ENCODE results near the gene STPG1.

The STPG1 gene

DNA sequence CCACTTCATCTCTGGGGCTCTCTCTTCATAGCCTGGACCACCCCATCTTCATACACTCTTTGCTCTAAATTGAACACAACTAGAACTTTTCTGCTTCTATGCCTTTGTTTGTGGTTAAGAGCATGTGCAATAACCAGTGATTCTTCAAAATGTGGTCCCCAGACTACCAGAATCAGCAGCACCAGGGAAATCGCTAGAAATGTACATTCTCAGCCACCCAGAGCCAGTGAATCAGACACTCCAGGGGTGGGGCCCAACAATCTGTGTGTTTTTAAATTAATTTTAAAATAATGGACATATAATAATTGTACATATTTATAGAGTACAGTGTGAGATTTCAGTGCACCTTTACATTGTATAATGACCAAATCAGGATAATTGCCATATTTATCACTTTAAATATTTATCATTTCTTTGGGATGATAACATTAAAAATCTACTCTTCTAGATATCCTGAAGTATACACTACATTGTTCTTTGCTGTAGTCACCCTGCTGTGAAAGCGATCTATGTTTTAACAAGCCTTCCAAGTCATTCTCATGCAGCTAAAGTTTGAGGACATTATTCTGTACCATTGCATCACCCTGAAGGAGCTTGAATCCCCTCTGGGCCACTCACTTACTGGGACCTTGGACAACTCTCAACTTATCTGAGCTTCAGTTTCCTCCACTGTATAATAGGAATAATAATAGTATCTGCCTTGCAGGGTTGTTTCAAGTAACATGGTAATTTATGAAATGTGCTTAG lies 83.6 kb downstream of the STPG1 start:
- no peak for DNase-seq (ENCODE audit: low read depth, low spot score)
- Histone ChIP-seq H3K27me3 (ENCODE audit: insufficient read depth, insufficient read length) (peaks cover 58% of the 10 kb centered on the region), H3K9me3 (ENCODE audit: insufficient read depth, low read length) (no peaks in the 10 kb centered on the region), H3K4me3 (ENCODE audit: insufficient read length, low read depth) (no peak overlapping the region), H3K36me3 (ENCODE audit: insufficient read depth, insufficient read length, low read length) (peaks cover 46% of the 10 kb centered on the region), H3K4me1 (ENCODE audit: insufficient read depth, insufficient read length) (peaks cover 5% of the 10 kb centered on the region), H3K9ac (ENCODE audit: insufficient read length, low read depth) (no peak overlapping the region)
- TF ChIP-seq YY1 (IDR thresholded peaks at IDR 0.05; ENCODE audit: insufficient read depth, insufficient read length) = no peak
- no peak for TF ChIP-seq SUZ12 (IDR thresholded peaks at IDR 0.05; ENCODE audit: extremely low read depth, insufficient read depth, insufficient read length)
- no peak for TF ChIP-seq ZNF274 (IDR thresholded peaks at IDR 0.05; ENCODE audit: low read depth, low read length)

DNA sequence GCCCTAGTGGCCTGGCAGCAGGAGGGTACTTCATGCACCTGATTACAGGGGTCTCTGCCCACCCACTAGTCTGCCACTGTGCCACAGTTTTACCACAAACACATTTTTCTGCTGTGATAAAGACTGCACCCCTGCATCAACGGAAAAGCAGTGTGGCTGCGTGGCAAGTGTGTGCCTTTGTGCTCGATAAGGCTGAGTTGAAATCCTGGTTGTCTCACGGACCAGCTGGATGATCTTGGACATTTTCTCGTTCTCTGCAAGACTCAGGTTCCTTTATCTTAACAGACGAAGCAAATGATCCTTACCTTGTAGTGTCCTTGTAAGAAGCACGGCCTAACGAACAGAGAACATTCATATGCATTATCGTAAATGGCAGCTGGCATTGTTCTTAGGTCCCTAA lies 84.3 kb downstream of the STPG1 start:
- H3K9me3 ChIP-seq (ENCODE audit: insufficient read depth, low read length) = no peaks in the 10 kb centered on the region
- DNase-seq (ENCODE audit: low read depth, low spot score) = no peak
- H3K9ac ChIP-seq (ENCODE audit: insufficient read length, low read depth) = no peak overlapping the region
- no peak for TF ChIP-seq YY1 (IDR thresholded peaks at IDR 0.05; ENCODE audit: insufficient read depth, insufficient read length)
- TF ChIP-seq SUZ12 (IDR thresholded peaks at IDR 0.05; ENCODE audit: extremely low read depth, insufficient read depth, insufficient read length) = no peak
- TF ChIP-seq ZNF274 (IDR thresholded peaks at IDR 0.05; ENCODE audit: low read depth, low read length) = no peak
- peaks cover 64% of the 10 kb centered on the region for H3K27me3 ChIP-seq (ENCODE audit: insufficient read depth, insufficient read length)
- no peak overlapping the region for H3K4me3 ChIP-seq (ENCODE audit: insufficient read length, low read depth)
- peaks cover 5% of the 10 kb centered on the region for H3K4me1 ChIP-seq (ENCODE audit: insufficient read depth, insufficient read length)
- H3K36me3 ChIP-seq (ENCODE audit: insufficient read depth, insufficient read length, low read length) = peaks cover 47% of the 10 kb centered on the region

DNA sequence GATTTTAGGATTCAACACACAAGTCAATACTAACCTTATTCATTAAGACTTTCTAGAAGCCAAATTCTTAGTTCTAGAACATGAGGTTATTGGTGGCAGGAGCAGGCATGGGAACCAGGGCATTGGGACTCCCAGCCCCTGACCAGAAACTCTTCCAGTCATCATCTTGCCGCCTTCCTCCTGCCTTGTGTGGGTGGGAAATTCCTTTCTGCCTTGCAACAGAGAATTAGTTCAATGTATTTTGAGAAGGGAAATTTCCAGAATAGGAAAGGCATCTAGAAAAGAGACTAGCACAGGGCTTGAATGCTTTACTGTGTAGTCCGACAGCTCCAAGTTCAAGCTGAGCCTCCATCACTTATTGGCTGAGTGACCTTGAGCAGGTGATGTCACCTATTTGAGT lies 85.7 kb downstream of the STPG1 start:
- Histone ChIP-seq H3K36me3 (ENCODE audit: insufficient read depth, insufficient read length, low read length) (peaks cover 42% of the 10 kb centered on the region), H3K27me3 (ENCODE audit: insufficient read depth, insufficient read length) (peaks cover 73% of the 10 kb centered on the region), H3K4me1 (ENCODE audit: insufficient read depth, insufficient read length) (peaks cover 7% of the 10 kb centered on the region), H3K9me3 (ENCODE audit: insufficient read depth, low read length) (no peaks in the 10 kb centered on the region), H3K9ac (ENCODE audit: insufficient read length, low read depth) (no peak overlapping the region), H3K4me3 (ENCODE audit: insufficient read length, low read depth) (no peak overlapping the region)
- TF ChIP-seq YY1 (IDR thresholded peaks at IDR 0.05; ENCODE audit: insufficient read depth, insufficient read length) (no peak), SUZ12 (IDR thresholded peaks at IDR 0.05; ENCODE audit: extremely low read depth, insufficient read depth, insufficient read length) (no peak), ZNF274 (IDR thresholded peaks at IDR 0.05; ENCODE audit: low read depth, low read length) (no peak)
- DNase-seq (ENCODE audit: low read depth, low spot score) = no peak

DNA sequence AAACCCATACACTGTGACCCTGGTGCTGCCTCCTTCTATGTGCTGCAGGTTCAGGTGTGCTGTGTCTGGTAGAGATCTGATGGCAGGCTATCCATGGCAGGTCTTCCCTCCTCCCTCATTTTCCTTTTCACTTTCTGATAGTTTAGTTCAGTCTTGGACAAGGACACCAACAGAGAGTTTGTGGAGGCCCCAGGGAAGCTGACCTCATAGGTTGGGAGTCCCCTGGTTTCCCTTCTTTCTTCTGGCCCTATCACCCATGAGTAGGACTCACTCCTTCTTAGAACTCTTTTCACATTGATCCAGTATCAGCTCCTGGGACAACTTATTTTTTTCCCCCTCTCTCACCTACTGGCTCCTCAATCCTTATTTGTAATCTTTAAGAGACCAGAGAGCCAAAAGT lies 86.1 kb downstream of the STPG1 start:
- H3K27me3 ChIP-seq (ENCODE audit: insufficient read depth, insufficient read length) = peaks cover 69% of the 10 kb centered on the region
- TF ChIP-seq ZNF274 (IDR thresholded peaks at IDR 0.05; ENCODE audit: low read depth, low read length) = no peak
- TF ChIP-seq YY1 (IDR thresholded peaks at IDR 0.05; ENCODE audit: insufficient read depth, insufficient read length) = no peak
- no peak for TF ChIP-seq SUZ12 (IDR thresholded peaks at IDR 0.05; ENCODE audit: extremely low read depth, insufficient read depth, insufficient read length)
- no peak overlapping the region for H3K9ac ChIP-seq (ENCODE audit: insufficient read length, low read depth)
- no peak for DNase-seq (ENCODE audit: low read depth, low spot score)
- peaks cover 10% of the 10 kb centered on the region for H3K4me1 ChIP-seq (ENCODE audit: insufficient read depth, insufficient read length)
- no peaks in the 10 kb centered on the region for H3K9me3 ChIP-seq (ENCODE audit: insufficient read depth, low read length)
- H3K36me3 ChIP-seq (ENCODE audit: insufficient read depth, insufficient read length, low read length) = peaks cover 38% of the 10 kb centered on the region
- H3K4me3 ChIP-seq (ENCODE audit: insufficient read length, low read depth) = no peak overlapping the region

DNA sequence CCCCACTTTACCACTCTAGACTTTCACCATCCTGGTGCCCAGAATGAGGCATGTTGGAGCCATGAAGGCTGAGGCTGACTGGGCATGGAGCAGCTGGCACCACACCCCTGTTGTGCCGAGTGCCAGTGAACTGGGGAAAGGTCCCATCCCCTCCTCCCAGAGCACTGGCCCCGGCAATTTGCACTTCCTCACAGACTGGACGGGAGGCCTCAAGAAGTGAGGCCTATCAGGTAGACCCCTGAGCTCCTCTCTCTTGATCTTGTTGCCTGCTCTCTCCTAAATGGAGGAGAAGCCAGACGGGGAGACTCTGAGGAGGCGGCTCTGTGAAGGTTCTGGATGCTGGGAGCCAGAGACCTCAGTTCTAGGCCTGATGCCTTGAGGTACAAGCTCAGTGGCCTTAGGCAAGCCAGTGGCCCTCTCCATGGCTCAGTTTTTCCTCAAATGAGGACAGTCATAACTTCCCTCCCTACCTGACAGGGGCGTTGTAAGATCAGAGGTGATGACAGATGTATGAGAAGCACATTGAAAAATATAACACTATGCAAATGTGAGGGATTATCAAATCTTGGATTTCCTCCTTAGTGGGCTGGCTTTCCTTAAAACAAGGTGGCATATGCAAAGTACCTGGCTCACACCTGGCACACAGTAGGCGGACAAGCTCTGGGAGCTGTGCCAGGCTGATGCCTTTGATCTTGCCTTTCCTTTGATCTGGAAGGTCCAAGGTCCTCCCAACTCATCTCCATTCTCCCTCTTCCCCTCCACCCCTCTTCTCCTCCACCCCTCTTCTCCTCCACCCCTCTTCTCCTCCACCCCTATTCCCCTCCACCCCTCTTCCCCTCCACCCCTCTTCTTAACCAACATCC lies 87.8 kb downstream of the STPG1 start:
- no peak for DNase-seq (ENCODE audit: low read depth, low spot score)
- peaks cover 54% of the 10 kb centered on the region for H3K27me3 ChIP-seq (ENCODE audit: insufficient read depth, insufficient read length)
- H3K4me3 ChIP-seq (ENCODE audit: insufficient read length, low read depth) = no peak overlapping the region
- no peak overlapping the region for H3K9ac ChIP-seq (ENCODE audit: insufficient read length, low read depth)
- no peaks in the 10 kb centered on the region for H3K9me3 ChIP-seq (ENCODE audit: insufficient read depth, low read length)
- peaks cover 10% of the 10 kb centered on the region for H3K4me1 ChIP-seq (ENCODE audit: insufficient read depth, insufficient read length)
- peaks cover 22% of the 10 kb centered on the region for H3K36me3 ChIP-seq (ENCODE audit: insufficient read depth, insufficient read length, low read length)
- TF ChIP-seq SUZ12 (IDR thresholded peaks at IDR 0.05; ENCODE audit: extremely low read depth, insufficient read depth, insufficient read length) (no peak), ZNF274 (IDR thresholded peaks at IDR 0.05; ENCODE audit: low read depth, low read length) (no peak), YY1 (IDR thresholded peaks at IDR 0.05; ENCODE audit: insufficient read depth, insufficient read length) (no peak)

DNA sequence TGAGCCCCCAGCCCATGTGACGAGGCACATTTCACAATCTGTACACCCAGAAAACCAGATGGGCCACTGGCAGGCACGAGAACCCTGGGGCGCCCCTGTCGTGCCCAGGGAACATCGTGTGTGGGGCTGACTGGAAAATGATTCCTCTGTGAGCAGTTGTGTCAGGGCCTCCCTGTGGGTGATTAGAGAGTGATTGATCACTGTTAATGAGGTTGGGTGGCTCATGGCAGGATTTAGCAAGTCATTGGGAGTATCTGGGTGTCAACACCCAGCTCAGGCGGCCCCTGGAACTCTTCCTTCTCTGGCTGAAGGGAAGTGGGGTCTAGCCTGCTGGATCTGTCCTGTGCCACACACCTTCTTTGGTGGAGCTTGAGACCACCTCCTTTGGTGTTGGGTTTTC lies 88.7 kb downstream of the STPG1 start:
- no peak for TF ChIP-seq YY1 (IDR thresholded peaks at IDR 0.05; ENCODE audit: insufficient read depth, insufficient read length)

DNA sequence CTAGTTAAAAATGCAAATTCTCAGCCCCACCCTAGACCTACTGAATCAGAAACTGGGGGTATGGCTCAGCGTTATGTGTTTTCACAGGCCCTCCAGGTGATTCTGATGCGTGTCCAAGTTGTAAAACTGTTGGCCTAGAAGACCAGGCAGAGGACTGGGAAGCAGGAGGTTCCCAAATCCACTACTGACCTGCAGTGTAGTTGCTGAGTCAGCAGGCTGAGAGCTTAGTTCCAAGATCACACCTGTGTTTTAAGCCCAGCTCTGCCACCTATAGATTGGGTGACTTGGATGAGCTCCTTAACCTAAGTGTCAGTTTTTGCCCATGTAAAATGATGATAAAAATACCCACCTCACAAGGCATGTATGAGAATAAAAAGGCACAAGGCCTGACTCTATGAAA lies 90.3 kb downstream of the STPG1 start:
- no peak for DNase-seq (ENCODE audit: low read depth, low spot score)
- no peaks in the 10 kb centered on the region for H3K9me3 ChIP-seq (ENCODE audit: insufficient read depth, low read length)
- H3K9ac ChIP-seq (ENCODE audit: insufficient read length, low read depth) = peak overlapping the region; percentile 83
- H3K36me3 ChIP-seq (ENCODE audit: insufficient read depth, insufficient read length, low read length) = peaks cover 13% of the 10 kb centered on the region
- peak overlapping the region; percentile 51 for H3K4me3 ChIP-seq (ENCODE audit: insufficient read length, low read depth)
- TF ChIP-seq ZNF274 (IDR thresholded peaks at IDR 0.05; ENCODE audit: low read depth, low read length) = no peak
- TF ChIP-seq YY1 (IDR thresholded peaks at IDR 0.05; ENCODE audit: insufficient read depth, insufficient read length) = no peak
- TF ChIP-seq SUZ12 (IDR thresholded peaks at IDR 0.05; ENCODE audit: extremely low read depth, insufficient read depth, insufficient read length) = no peak
- H3K27me3 ChIP-seq (ENCODE audit: insufficient read depth, insufficient read length) = peaks cover 56% of the 10 kb centered on the region
- peaks cover 11% of the 10 kb centered on the region for H3K4me1 ChIP-seq (ENCODE audit: insufficient read depth, insufficient read length)

More for the DNA sequence above, 88.7 kb downstream of the STPG1 start:
- Histone ChIP-seq H3K9ac (ENCODE audit: insufficient read length, low read depth) (no peak overlapping the region), H3K9me3 (ENCODE audit: insufficient read depth, low read length) (no peaks in the 10 kb centered on the region), H3K27me3 (ENCODE audit: insufficient read depth, insufficient read length) (peaks cover 55% of the 10 kb centered on the region), H3K4me1 (ENCODE audit: insufficient read depth, insufficient read length) (peaks cover 13% of the 10 kb centered on the region), H3K36me3 (ENCODE audit: insufficient read depth, insufficient read length, low read length) (peaks cover 19% of the 10 kb centered on the region), H3K4me3 (ENCODE audit: insufficient read length, low read depth) (no peak overlapping the region)
- DNase-seq (ENCODE audit: low read depth, low spot score) = no peak

Measured in NT2/D1 (cell line).